Astrocyte (in vitro differentiated cells and primary cell): Measurements from ENCODE around the gene TNNI2. TPM values are rescaled to one million over a fixed set of nuclear protein-coding genes. Genes with fewer than 3 reads are reported as not detected.

Experiments
- DNase-seq: peaks from one replicate; pipeline ENCODE4 v3.0.0-alpha.2; 2010; ENCODE audit warnings: low read depth
- FAIRE-seq: peaks from 2 replicates; lab custom pipeline; 2011; peaks lifted over from hg19 to GRCh38; lab: Jason Lieb, UNC
- H2AFZ ChIP-seq: 2 replicates; pipeline ENCODE4 v1.6.0; 2012; ENCODE audit warnings: low read depth, low read length, inconsistent platforms
- H3K27ac ChIP-seq: 2 replicates; pipeline ENCODE4 v1.5.1; 2011; ENCODE audit warnings: low read depth, low read length, inconsistent platforms
- H3K27me3 ChIP-seq: 2 replicates; pipeline ENCODE4 v1.6.0; 2011; ENCODE audit warnings: low read length, inconsistent platforms; ENCODE audit not compliant: insufficient read depth
- H3K36me3 ChIP-seq: 2 replicates; pipeline ENCODE4 v1.5.1; 2011; ENCODE audit warnings: low read length, inconsistent platforms; ENCODE audit not compliant: insufficient read depth
- H3K4me1 ChIP-seq: 2 replicates; pipeline ENCODE4 v1.5.1; 2011; ENCODE audit warnings: low read length, inconsistent platforms; ENCODE audit not compliant: insufficient read depth
- H3K4me2 ChIP-seq: 2 replicates; pipeline ENCODE4 v1.6.0; 2012; ENCODE audit warnings: low read length, inconsistent platforms
- H3K4me3 ChIP-seq: 2 replicates; pipeline ENCODE4 v1.5.1; 2011; ENCODE audit warnings: low read depth, mild to moderate bottlenecking, low read length, inconsistent platforms; ENCODE audit not compliant: insufficient read depth
- H3K79me2 ChIP-seq: 2 replicates; pipeline ENCODE4 v1.6.0; 2012; ENCODE audit warnings: mild to moderate bottlenecking, low read length, inconsistent platforms; ENCODE audit not compliant: insufficient read depth
- H3K9ac ChIP-seq: 2 replicates; pipeline ENCODE4 v1.6.0; 2012; ENCODE audit warnings: mild to moderate bottlenecking, low read length, inconsistent platforms
- H3K9me3 ChIP-seq: 2 replicates; pipeline ENCODE4 v1.5.1; 2012; ENCODE audit warnings: low read depth, mild to moderate bottlenecking, low read length, inconsistent platforms; ENCODE audit not compliant: insufficient read depth
- H4K20me1 ChIP-seq: 2 replicates; pipeline ENCODE4 v1.6.0; 2012; ENCODE audit warnings: low read length, inconsistent platforms; ENCODE audit not compliant: insufficient read depth
- H3K27ac Mint-ChIP-seq: one replicate; pipeline ENCODE4 v1.8.0; 2021; ENCODE audit warnings: mild to moderate bottlenecking, mixed read lengths; ENCODE audit not compliant: unreplicated experiment
- H3K27me3 Mint-ChIP-seq: one replicate; pipeline ENCODE4 v1.8.0; 2021; ENCODE audit warnings: low read depth, mixed read lengths; ENCODE audit not compliant: unreplicated experiment
- H3K36me3 Mint-ChIP-seq: one replicate; pipeline ENCODE4 v1.8.0; 2021; ENCODE audit warnings: low read depth, mixed read lengths; ENCODE audit not compliant: unreplicated experiment
- H3K4me1 Mint-ChIP-seq: one replicate; pipeline ENCODE4 v1.8.0; 2021; ENCODE audit warnings: low read depth, mixed read lengths; ENCODE audit not compliant: unreplicated experiment
- H3K4me3 Mint-ChIP-seq: one replicate; pipeline ENCODE4 v1.8.0; 2021; ENCODE audit warnings: mild to moderate bottlenecking, moderate library complexity, mixed read lengths; ENCODE audit not compliant: unreplicated experiment
- H3K9me3 Mint-ChIP-seq: one replicate; pipeline ENCODE4 v1.8.0; 2021; ENCODE audit warnings: mild to moderate bottlenecking, mixed read lengths; ENCODE audit not compliant: unreplicated experiment
- EZH2 ChIP-seq: IDR thresholded peaks from 2 replicates; pipeline ENCODE4 v1.6.1; 2012; ENCODE audit warnings: mild to moderate bottlenecking, low read length, inconsistent platforms; ENCODE audit not compliant: insufficient read depth
- total RNA-seq: library from RNA; stranded (reverse); gene quantifications from 2 replicates; pipeline ENCODE4 v1.2.1, GENCODE V29; 2021
- TF ChIP-seq, protein P1 (sequence below): IDR thresholded peaks from 2 replicates; pipeline ENCODE4 v1.5.1; 2011; ENCODE audit warnings: low read depth, mild to moderate bottlenecking, inconsistent platforms, low read length, moderate library complexity; ENCODE audit not compliant: insufficient read depth

TNNI2 gene
- total RNA-seq, 1 donor from 2014 or later: not detected

DNA sequence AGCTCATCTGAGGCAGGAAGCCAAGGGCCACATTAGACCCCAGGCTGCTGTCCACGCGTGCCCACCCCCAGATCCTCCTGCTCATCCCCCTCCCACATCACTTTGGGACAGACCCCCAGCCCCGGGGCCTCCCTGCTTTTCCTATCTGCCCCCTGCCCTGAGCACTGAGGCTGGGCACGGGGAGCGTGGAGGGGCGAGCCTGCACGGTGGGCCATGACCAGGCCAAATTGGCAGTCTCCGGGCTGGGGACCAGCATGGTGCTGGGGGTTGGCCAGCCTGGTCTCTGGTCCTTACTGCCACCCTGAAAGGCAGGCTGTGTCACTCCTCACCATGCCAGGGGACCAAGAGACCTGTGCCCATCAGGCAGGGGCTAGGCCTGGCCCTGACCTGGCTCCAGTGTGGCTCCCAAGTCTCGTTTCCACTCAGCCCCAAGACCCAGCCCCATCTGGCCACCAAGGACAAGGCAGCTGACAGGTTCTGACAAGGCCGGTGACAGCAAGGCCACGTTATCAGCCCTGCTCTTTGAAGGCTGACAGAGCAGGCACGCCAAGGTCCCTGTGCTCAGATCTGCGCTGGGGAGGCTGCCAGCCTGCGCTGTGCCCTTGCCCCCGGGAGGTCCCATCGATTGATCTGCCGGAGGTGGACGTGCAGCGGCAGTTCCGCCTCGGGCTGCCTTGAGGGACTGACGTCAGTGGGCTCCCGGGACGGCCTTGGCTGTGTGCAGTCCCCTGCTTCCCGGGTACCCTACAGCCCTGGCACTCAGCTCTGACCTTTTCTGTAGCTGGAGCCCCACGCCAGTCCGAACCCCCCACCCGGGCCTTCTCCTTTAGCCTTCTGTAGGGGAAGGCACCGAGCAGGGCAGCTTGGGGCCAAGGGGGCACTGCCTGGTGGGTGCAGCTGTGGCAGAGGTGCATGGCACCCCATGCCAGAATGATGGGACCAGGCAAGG is 3.6 kb downstream of the TNNI2 start:
- no peak for FAIRE-seq
- TF ChIP-seq, protein P1, sequence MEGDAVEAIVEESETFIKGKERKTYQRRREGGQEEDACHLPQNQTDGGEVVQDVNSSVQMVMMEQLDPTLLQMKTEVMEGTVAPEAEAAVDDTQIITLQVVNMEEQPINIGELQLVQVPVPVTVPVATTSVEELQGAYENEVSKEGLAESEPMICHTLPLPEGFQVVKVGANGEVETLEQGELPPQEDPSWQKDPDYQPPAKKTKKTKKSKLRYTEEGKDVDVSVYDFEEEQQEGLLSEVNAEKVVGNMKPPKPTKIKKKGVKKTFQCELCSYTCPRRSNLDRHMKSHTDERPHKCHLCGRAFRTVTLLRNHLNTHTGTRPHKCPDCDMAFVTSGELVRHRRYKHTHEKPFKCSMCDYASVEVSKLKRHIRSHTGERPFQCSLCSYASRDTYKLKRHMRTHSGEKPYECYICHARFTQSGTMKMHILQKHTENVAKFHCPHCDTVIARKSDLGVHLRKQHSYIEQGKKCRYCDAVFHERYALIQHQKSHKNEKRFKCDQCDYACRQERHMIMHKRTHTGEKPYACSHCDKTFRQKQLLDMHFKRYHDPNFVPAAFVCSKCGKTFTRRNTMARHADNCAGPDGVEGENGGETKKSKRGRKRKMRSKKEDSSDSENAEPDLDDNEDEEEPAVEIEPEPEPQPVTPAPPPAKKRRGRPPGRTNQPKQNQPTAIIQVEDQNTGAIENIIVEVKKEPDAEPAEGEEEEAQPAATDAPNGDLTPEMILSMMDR: no peak
- no peak for TF ChIP-seq EZH2
- no peak for DNase-seq
- H3K4me3 Mint-ChIP-seq: no peak overlapping the region
- H3K27ac ChIP-seq: no peak overlapping the region
- H3K4me3 ChIP-seq: no peak overlapping the region
- no peaks in the 10 kb centered on the region for H3K79me2 ChIP-seq
- no peaks in the 10 kb centered on the region for H3K36me3 ChIP-seq
- peaks cover 3% of the 10 kb centered on the region for H3K4me1 ChIP-seq
- peaks cover 6% of the 10 kb centered on the region for H3K27me3 ChIP-seq
- no peaks in the 10 kb centered on the region for H3K9me3 ChIP-seq
- no peak overlapping the region for H3K9ac ChIP-seq
- H3K36me3 Mint-ChIP-seq: no peaks in the 10 kb centered on the region
- no peaks in the 10 kb centered on the region for H3K9me3 Mint-ChIP-seq
- no peak overlapping the region for H3K27ac Mint-ChIP-seq
- no peak overlapping the region for H2AFZ ChIP-seq
- H4K20me1 ChIP-seq: no peaks in the 10 kb centered on the region
- peaks cover 23% of the 10 kb centered on the region for H3K27me3 Mint-ChIP-seq
- no peak overlapping the region for H3K4me2 ChIP-seq
- no peaks in the 10 kb centered on the region for H3K4me1 Mint-ChIP-seq

DNA sequence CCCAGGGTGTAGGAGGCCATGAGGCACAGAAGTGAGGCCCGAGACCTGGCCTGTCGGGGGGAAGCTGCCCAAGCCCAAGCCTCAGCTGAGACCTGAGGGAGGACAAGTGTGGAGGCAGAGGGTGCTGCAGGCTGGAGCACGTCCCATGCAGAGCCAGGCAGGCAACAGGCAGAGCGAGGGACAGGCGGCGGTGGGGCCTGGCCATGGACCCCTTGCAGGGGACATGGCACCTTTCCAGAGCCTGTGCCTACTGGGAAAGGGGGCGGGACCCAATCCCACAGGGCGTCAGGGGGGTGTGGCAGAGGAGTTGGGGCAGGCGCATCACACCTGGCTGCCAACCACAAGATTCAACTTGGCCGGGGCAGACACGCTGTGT is 4.3 kb downstream of the TNNI2 start:
- Mint-ChIP-seq H3K27me3 (peaks cover 25% of the 10 kb centered on the region), H3K9me3 (no peaks in the 10 kb centered on the region), H3K36me3 (no peaks in the 10 kb centered on the region), H3K4me1 (no peaks in the 10 kb centered on the region), H3K27ac (no peak overlapping the region), H3K4me3 (no peak overlapping the region)
- Histone ChIP-seq H3K27me3 (peaks cover 6% of the 10 kb centered on the region), H3K4me1 (peaks cover 3% of the 10 kb centered on the region), H3K9me3 (no peaks in the 10 kb centered on the region), H4K20me1 (no peaks in the 10 kb centered on the region), H2AFZ (no peak overlapping the region), H3K4me3 (no peak overlapping the region), H3K79me2 (no peaks in the 10 kb centered on the region), H3K27ac (no peak overlapping the region), H3K9ac (no peak overlapping the region), H3K4me2 (no peak overlapping the region), H3K36me3 (no peaks in the 10 kb centered on the region)
- FAIRE-seq (no peak), DNase-seq (no peak)
- TF ChIP-seq EZH2: no peak
- TF ChIP-seq, protein P1: no peak

DNA sequence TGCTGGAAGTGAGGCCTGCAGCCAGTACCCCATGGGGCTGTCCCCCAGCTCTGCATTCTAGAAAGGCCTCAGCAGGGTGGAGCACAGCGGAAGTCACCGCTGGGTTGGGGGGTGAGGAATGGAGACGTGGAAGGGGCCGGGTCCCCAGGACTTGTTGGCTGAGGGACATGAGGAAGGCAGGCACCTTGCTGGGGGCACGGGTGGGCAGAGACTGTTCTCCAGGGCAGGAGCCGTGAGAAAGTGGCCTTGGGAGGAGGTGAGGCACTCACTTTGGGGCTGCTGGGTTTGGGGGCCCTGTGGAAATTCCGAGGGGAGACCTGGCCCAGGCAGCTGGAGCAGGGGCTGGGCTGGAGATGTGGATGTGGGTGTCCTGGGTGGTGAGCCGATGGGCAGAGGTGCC is 5.0 kb downstream of the TNNI2 start:
- FAIRE-seq: no peak
- Histone ChIP-seq H2AFZ (no peak overlapping the region), H3K9me3 (no peaks in the 10 kb centered on the region), H3K27ac (no peak overlapping the region), H4K20me1 (no peaks in the 10 kb centered on the region), H3K27me3 (peaks cover 6% of the 10 kb centered on the region), H3K9ac (no peak overlapping the region), H3K4me2 (no peak overlapping the region), H3K36me3 (no peaks in the 10 kb centered on the region), H3K79me2 (no peaks in the 10 kb centered on the region), H3K4me1 (peaks cover 3% of the 10 kb centered on the region), H3K4me3 (no peak overlapping the region)
- H3K9me3 Mint-ChIP-seq: no peaks in the 10 kb centered on the region
- H3K27ac Mint-ChIP-seq: no peak overlapping the region
- no peaks in the 10 kb centered on the region for H3K36me3 Mint-ChIP-seq
- TF ChIP-seq EZH2: no peak
- TF ChIP-seq, protein P1: no peak
- no peaks in the 10 kb centered on the region for H3K4me1 Mint-ChIP-seq
- peaks cover 25% of the 10 kb centered on the region for H3K27me3 Mint-ChIP-seq
- no peak for DNase-seq
- no peak overlapping the region for H3K4me3 Mint-ChIP-seq
